Activated CD4-positive, alpha-beta T cell treated with anti-CD3 and anti-CD28 coated beads, Interleukin-2, amount 50 U/mL, for 16 hours (primary cell): ENCODE measurements around the gene SYT1.
"Not testable (repeated sequence)": the region's sequence is repeated elsewhere in the genome, so short reads cannot be mapped to it uniquely, and the experiment has no call there.

Experiments used
- DNase-seq: peaks from one replicate; pipeline ENCODE4 v3.0.0-alpha.2; 2020

The SYT1 gene

DNA sequence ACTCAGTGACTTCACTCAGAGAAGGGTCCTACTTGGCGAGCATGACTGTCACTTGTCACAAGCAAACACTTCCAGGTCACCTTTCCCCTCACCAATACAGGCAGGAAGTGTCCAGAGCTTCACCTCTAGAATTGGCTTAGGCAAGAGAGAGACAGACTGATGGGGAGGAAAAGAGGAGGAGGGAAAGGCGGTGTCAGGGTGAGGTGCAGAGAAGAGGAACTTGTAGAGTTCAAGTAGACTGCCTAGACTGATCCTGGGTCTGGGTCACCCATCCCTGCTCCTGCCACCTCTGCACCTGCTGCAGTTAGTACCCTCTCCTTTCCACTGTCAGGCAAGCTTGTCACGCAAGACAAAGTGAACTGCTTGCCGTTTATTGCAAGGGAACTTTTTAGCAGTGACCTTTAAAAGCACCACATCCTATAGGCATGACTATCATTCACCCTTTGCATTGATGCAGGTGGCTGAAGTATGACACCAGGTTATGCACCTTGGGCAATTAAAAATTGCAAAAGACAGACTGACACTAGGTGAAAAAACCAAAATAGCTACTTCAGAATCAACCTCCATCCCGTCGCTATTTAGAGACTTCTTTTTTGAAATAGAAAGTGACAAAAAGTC, 292.4 kb downstream of the SYT1 start:
- no peak for DNase-seq

DNA sequence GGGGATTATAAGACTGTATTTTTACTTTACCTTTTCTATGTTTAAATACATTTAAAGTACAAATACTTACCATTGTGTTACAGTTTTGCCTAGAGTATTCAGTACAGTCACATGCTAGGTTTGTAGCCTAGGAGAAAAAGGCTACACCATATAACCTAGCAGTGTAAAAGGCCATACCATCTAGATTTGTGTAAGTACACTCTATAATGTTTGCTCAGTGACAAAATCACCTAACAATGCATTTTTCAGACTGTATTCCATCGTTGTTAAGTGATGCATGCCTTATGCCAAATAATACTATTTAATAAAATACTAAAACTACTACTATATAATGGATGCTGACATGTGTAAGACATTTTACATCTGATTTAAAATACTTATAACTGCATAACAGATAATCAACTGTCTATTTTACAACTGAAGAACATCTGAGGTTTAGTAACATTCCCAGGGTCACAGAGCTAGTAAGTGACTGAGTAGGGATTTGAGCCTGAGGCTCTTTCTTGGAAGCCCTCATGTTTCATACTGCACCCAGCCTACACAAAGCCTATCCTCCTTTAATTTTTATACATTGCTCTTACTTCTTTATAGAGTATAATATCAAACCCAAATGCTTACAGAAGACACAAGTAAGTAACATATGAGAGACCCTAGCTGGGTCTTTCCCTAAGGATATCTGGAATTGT, 296.8 kb downstream of the SYT1 start:
- no peak for DNase-seq

DNA sequence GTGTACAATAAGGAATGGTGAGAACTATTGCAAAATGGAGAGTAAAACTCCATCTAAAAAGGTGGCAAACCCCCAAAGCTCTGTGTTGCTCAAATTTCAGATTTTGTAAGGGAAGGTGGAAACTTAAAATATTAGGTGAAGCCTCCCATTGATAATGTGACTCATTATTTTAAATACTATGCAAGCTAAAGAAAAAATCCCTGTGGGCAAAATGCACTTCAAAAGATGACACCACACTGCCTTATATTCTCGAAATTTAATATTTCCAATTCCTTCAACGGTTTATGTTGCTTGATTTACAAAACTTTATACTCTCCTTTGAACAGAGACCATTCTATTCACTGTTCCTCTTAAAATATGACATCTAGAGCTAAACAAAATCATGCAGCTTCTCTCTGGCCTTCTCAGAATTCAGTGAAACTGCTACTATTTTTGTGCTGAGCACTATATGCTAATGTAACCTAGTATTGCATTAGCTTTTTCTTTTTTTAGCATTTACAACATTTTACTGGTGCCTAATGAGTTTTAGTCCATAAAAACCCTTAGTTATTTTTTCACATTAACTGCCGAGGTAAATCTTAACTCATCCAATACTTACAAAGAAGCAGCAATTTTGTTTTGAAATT, 297.7 kb downstream of the SYT1 start:
- DNase-seq = no peak

DNA sequence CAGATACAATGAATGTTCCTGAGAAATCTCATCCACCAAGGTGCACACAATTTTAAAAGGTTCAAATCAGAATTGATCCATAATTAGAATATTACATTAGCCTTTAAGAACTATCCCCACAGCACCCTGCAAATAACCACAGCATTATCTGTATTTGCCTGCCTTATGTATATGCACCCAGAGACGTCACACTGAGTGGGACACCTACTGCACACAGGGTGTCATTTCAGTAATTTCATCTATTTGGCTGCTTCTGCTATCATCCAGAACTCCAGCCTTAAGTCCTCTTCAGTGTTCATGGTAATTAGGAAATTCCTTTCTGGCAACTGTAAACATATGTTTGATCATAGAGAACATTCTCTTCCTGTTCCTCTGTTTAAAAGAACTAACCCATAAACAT, 298.4 kb downstream of the SYT1 start:
- DNase-seq = no peak

DNA sequence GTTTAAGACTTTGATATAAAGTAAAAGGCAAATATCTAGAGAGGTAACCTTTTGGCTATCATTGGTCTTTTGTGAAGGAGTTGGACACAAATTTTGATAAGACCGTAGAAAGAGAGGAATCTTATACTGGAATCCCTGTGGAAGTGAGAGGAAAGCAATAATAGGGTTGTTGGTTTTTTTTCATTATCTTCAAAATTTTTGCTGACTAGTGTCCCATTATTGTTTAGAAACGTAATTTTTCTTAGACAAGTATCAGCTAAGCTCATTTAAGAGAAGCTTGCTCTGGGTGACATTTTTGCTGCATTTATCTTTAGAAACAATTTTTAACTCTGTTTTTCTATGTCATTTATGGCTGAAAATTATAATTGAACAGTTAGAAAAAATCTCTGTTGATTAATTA, 300.3 kb downstream of the SYT1 start:
- DNase-seq = no peak

DNA sequence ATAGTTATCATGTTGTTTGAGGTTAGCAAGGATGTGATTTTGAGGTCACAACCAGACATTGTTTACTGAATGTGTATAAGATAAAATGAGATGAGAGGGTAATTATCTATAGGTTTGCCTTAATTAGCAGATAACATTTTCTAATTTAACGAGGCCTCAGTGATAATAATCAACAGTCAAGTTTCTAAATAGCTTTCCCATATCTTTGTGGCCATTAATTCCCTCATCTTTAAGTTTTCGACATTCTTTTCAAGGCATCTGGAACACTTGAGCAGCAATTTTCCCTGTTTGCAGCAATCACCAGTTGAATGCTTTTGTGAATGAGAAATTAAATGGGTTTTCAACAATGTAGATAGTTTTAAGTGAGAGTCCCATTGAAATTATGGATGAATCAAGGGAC, 304.1 kb downstream of the SYT1 start:
- no peak for DNase-seq

DNA sequence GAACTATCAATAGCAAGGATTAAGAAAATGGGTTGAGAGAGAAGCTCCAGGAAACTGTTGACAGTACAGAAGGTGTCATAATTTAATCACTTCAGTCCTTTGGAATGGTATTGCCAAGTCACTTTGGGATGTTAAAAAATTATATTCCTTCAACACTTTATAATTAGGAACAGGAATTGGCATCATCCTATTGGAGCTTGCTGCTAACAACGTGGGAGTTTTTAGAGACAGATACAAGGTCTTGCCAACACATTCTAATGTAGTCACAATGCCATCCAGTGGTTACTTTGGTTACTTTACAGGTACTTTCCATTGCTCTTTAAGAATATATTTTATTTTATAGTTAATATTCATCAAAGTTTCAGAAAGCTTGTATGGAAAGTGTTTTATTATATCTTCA, 310.1 kb downstream of the SYT1 start:
- no peak for DNase-seq

DNA sequence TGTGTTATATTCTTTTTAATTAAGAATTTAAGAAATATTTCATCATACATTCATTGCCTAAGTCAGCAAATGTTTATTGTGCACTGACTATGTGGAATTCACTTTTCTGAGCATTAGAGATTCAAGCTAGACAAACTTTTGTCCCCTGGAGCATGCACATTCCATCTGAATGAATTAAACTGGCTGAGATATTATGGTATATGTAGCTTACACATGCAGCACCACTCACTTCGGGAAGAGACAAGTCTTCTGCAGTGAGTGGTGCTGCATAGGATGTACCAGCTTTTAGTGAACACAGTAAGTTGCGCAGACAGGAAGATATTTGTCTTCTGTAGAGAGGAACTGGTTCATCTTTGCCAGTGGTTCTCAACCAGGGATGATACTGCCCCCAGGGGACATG, 318.4 kb downstream of the SYT1 start:
- DNase-seq = no peak

DNA sequence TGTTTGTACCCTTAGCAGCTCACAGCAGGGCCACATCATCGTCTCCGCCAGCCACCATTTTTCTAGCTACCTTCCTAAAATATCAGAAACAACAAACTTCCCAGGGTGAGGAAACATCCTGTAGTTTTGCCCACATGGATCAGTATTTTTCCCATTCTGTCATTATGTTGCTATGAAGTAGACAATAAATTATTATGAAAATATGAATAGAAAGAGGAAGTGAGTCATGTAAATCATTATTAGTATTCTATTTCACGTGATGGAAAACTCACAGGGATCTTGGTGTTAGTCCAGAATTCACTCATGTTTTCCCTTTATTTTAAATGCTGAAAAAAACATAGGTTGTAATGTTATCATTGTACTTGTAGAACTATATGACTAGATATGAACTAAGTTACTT, 319.4 kb downstream of the SYT1 start:
- DNase-seq = no peak

DNA sequence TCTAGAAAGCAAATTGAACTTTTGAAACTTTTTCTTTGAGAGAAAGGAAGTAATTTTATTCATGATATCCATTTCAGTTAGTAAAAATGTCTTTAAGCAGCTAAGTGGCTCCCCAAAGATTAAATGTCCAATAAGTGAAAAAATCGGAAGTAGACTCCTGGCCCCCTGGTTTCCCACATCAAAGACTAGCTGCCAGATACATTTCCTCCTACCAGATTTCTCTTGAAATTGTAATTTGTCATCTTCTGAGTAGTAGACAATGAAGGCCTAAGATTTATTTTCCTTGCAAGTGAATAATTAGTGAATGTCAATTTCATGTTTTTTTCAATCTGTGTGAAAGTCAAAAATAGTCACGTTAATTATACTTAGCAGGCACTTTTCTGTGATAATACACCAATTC, 321.9 kb downstream of the SYT1 start:
- no peak for DNase-seq

DNA sequence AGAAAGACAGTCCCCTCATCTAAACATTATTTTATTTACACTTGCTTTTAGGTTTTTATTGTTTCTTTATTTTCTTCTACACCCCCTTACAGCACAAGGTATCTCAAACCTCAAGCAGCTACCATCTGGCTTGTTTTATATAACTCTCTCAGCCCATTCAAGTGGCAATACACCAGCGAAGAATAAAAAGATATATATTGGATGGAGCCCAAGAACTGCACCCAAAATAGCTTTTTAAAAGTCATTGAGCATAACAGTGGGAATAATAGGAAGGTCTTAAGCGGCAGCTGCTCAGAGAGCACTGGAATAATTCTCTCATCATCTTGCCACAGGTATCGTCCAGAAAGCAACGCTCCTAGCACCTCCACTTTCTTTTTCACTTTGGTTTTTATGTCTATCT, 322.5 kb downstream of the SYT1 start:
- DNase-seq = no peak

DNA sequence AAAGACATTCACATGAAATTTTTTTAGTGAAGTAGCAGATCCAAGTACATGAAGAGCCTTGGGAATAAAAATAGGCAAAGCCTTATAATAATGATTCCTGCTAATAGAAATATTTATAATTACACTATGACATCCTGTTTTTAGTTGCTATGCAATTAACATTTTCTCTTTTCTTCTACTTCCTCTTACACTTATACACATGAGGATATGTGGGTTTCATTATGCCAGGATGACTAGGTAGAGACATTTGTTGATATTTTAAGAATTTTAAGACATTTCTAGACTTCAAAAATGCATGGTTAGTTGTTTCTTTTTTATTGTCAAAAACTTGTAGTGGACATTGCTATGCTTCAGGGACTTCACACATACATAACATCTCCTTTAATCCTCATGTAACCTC, 326.8 kb downstream of the SYT1 start:
- DNase-seq = no peak

DNA sequence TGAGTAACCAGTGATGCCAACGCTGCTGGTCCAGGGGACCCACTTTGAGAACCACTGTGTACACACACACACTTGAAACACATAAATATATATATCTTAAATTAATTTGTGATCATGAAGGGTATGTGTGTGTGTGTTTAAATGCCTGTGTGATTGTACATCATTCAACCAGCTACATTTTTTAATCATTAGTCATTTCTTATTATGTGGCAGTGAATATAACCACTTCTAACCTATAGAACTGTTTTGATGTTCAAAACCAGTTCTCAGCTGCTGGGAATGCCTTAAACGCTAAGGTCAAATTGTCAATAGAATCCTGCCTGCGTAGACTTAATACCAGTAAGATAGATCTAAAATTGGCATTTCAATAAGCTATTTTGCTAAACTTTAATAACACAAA, 330.0 kb downstream of the SYT1 start:
- no peak for DNase-seq

DNA sequence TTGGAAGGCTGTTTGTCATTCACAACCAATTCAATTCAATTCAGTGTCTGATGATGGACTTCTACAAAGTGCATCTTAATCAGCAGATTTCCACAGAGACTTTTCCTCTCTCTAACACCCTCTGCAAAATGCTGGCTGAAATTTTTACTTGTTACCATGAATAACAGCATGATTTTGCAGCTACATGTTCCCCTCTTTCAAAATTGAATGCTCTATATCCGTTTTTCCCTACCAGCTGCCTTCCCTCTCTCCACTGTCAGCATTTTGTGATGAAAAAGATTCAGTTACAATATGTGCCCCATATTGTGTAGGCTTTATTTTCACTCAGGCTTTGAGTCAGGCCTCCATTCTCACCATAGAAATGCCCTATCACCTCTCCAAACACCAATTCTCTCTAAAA, 334.6 kb downstream of the SYT1 start:
- no peak for DNase-seq

DNA sequence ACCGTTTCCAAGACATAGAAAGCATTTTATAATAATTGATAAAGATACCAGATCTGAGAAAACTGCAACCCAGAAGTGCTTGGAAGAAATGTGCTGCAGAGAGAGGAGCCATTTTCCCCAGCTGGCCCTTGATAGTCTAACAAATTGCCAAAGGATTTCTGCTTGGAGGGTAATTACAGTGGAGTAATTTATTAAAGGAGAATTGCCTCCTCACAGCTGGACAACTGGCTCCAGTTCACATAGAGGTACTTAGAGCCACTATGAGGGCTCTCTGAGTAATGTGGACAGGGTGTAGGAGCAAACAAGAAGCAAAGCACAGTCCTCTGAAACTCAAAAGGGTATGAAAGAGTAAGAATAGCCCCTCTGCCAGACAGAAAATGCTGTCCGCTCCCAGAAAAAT, 335.6 kb downstream of the SYT1 start:
- no peak for DNase-seq

DNA sequence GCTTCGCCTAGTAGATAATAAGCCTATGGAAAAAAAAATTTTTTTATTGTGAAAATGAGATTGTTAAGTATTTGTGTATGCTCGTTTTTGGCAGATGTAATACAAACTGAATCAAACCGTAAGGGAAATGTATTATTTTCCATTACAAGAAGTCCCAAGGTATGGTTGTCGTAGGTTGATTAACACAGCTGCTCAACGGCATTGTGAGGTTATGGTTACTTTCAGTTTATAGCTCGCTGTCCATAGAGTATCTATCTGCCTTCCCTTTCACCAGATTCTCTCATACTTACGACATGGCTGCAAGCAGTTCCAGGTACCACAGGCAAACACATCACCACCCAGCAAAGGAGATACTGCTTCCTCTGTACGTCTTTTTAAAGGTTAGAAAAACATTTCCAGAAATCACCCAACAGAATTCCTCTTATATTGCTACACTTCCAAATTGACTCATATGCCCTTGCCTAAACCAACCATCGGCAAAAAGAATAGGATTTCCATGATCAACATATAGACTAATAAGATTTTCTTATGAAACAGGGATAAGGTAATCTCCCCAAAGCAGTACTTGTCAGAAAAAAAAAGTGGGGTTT, 338.6 kb downstream of the SYT1 start:
- DNase-seq = no peak

DNA sequence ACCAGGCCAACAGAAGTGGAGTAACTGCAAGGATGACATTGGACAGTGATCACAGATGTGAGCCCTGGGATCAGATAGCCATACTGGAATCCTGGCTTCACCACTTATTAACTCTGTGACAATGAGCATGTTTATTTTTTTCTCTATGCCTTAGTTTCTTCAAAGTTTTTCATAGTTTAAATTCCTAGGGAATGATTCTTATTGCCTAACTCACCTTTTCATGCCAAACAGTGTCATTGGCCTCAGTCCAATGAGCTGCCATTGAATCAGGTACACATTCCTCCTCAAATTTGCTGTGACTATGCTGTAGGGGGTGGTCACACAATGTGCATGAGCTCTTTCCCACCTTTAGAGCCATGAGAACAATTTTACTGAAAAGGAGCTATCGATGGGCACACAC, 342.3 kb downstream of the SYT1 start:
- DNase-seq = no peak

DNA sequence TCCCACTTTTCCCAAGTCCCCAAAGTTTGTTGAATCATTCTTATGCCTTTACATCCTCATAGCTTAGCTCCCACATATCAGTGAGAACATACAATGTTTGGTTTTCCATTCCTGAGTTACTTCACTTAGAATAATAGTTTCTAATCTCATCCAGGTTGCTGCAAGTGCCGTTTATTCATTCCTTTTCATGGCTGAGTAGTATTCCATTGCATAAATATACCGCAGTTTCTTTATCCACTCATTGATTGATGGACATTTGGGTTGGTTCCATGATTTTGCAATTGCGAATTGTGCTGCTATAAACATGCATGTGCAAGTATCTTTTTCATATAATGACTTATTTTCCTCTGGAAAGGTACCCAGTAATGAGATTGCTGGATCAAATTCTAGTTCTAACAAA, 345.8 kb downstream of the SYT1 start:
- DNase-seq = not testable (repeated sequence)

DNA sequence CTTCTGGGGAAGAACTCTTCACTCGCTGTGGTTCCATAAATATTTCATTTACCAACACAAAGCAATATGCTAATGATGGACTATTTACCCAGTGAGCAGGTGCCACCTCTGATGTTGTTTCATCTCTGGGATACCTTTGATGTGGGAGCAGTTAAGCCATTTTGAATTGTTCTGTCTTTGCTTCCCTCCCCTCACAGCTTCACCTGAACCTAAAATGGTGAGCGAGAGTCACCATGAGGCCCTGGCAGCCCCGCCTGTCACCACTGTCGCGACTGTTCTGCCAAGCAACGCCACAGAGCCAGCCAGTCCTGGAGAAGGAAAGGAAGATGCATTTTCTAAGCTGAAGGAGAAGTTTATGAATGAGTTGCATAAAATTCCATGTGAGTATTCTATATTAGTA, 352.7 kb downstream of the SYT1 start:
- DNase-seq = no peak

DNA sequence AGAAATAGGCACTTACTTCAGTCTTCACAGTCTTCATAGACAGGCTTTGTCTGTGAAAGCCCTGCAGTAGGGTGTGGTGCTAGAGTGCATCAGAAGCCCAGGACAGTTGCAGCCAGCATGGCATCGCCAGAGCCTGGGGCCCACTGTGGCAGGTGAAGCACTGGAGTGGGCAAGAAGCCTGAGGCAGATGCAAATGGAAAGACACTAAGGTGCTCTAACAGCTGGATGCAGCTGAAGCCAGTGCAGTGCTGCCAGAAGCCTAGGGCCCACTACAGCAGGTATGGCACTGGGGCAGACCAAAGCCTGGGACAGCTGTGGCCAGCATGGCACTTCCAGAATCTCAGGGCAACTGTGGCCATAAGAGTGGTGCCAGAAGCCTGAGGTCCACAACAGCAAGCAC, 358.6 kb downstream of the SYT1 start:
- DNase-seq = no peak

DNA sequence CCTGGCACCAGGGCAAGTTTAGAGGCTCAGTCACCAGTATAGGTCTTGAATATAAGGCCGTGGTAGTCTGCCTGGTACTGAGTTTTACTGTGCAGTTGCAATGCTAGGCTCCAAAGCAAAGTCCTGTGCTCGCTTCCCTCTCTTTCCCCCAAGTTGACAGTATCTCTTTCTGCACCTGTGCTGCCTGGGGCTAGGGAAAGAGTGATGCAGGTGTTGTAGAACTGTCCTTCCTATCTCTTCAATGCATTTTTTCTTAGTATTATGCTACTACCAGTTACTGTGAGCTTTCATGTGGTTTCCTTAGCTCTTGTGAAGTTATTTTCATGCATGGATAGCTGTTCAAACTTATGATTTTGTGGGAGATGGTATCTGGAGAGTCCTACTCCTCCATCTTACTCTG, 359.2 kb downstream of the SYT1 start:
- DNase-seq = no peak

DNA sequence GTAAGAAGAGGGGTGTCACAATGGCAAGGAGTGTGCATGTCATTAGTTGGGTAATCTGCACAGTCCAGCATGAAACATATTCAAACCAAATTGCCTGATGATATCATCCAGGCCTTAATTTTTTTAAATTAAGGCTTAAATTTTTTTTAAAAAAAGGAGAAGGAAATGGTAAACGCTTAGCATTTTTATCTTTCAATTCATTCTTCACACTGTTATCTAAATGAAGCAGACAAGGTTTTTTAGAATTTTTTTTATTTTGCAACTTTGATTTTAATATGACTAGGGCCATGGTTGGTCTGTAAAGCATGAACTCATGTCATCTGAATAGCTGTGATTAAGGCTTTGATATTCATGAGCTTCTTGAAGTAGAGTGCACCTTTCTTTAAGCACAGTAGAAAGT, 362.5 kb downstream of the SYT1 start:
- no peak for DNase-seq

DNA sequence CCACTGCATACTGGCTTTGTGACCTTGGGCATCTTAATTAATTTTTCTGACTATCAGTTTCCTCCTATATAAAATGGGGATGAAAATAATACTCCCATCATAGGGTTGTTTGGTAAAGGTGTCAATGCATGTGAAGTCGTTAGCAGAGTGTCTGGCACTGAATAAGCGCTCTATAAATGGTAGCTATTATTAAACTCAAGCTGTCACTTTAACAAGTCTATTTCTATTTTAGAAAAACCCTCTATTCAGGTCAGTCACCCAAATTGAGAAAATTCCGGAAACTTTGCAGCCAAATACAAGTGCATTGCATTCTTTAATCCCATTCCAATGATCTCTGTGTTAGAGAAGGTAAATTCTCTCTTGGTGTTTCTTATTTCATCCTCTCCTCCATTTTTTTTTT, 363.1 kb downstream of the SYT1 start:
- DNase-seq = no peak

DNA sequence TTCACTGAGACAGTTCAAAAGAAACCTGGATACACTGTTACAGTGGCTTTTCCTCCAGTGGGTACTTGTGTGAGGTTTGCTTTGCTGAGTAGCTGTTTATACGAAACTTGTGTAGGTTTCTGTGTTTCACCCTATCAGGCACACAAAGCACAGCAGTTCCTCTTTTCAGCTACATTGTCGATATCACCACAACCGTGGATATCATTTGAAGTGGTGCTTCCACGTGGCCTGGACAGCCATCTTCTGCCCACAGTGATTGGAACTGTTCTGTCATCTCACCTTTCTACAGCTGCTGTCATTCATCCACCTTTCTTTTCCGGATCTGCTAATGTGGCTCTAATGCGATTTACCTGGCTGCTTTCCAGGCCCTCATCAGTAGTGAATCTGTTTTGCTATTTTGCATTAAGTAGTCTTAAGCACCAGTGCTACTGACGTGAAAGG, 368.8 kb downstream of the SYT1 start:
- DNase-seq = no peak
